ENCODE results near the gene WIPF2. TPM values are rescaled to one million over a fixed set of nuclear protein-coding genes. Genes with fewer than 3 reads are reported as not detected.

Gene WIPF2
- total RNA-seq, 4 donors from 2014 or later: 7.8 to 21.5 (median 12.1) TPM

DNA sequence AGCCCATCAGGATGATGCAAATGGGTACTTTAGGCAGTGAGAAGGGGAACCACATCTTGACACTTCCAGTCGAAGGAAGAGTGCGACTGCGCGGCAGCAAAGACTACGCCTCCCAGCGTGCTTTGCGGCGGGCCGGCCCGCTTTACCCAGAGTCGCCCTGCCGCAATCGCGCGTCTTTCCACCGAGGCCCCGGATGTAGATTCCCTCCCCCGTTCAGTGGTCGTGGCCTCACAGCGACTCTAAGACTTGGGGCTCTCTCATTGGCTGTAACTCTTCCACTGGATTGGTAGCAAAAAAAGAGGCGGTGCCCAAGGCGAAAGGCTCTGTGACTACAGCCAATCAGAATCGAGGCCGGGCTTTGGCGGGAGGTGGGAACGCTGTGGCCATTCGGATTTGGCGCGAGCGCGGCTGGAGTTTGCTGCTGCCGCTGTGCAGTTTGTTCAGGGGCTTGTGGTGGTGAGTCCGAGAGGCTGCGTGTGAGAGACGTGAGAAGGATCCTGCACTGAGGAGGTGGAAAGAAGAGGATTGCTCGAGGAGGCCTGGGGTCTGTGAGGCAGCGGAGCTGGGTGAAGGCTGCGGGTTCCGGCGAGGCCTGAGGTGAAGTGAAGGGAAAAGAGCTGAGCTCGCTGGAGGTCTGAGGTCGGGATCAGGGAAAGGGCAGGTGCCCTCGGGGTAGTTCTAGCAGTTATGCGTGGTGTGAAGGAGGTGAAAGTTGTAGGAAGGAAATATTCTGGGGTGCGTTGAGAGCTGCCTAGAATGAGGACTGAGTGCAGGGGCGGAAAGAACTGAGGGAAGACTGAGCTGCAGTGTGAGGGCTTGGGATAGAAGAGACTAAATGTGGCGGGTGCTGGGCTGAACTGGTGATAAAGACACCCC lies 68.6 kb downstream of the WIPF2 start, which contains the start of gene CDC6:
Gene CDC6, plus strand, starts transcription at position 386 of the 876 bp plus-strand sequence. CDS start 1,542 bp downstream, outside the sequence.
- H3K4me3 ChIP-seq: peak within 1 kb of the TSS; percentile 53 to 60 (median 54)
- WGBS: under 1% methylated on average over 47 of the region's 47 CpGs
- H3K27me3 ChIP-seq: no peaks in the 10 kb centered on the region
- TF ChIP-seq EP300 (IDR thresholded peaks at IDR 0.05): no peak
- TF ChIP-seq POLR2AphosphoS5 (IDR thresholded peaks at IDR 0.05): peak; percentile 73 to 95
- TF ChIP-seq POLR2A (IDR thresholded peaks at IDR 0.05; ENCODE audit: low read depth): no peak
- TF ChIP-seq, protein P1, sequence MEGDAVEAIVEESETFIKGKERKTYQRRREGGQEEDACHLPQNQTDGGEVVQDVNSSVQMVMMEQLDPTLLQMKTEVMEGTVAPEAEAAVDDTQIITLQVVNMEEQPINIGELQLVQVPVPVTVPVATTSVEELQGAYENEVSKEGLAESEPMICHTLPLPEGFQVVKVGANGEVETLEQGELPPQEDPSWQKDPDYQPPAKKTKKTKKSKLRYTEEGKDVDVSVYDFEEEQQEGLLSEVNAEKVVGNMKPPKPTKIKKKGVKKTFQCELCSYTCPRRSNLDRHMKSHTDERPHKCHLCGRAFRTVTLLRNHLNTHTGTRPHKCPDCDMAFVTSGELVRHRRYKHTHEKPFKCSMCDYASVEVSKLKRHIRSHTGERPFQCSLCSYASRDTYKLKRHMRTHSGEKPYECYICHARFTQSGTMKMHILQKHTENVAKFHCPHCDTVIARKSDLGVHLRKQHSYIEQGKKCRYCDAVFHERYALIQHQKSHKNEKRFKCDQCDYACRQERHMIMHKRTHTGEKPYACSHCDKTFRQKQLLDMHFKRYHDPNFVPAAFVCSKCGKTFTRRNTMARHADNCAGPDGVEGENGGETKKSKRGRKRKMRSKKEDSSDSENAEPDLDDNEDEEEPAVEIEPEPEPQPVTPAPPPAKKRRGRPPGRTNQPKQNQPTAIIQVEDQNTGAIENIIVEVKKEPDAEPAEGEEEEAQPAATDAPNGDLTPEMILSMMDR (IDR thresholded peaks at IDR 0.05): peak in 1 of 3 experiments; percentile 41
- intact Hi-C loops (cut with DNase I): no loop called here
- H3K4me1 ChIP-seq: peaks cover 30 to 48% (median 45%) of the 10 kb centered on the region in 4 donors
- H3K9me3 ChIP-seq: no peaks in the 10 kb centered on the region
- H3K36me3 ChIP-seq: no peaks in the 10 kb centered on the region
- peak; percentile 100 for DNase-seq (ENCODE audit: extremely low spot score)
- H3K27ac ChIP-seq (replicated peaks in 1 of 4): peak within 1 kb of the TSS in 2 of 4 donors; percentile 5 to 57

DNA sequence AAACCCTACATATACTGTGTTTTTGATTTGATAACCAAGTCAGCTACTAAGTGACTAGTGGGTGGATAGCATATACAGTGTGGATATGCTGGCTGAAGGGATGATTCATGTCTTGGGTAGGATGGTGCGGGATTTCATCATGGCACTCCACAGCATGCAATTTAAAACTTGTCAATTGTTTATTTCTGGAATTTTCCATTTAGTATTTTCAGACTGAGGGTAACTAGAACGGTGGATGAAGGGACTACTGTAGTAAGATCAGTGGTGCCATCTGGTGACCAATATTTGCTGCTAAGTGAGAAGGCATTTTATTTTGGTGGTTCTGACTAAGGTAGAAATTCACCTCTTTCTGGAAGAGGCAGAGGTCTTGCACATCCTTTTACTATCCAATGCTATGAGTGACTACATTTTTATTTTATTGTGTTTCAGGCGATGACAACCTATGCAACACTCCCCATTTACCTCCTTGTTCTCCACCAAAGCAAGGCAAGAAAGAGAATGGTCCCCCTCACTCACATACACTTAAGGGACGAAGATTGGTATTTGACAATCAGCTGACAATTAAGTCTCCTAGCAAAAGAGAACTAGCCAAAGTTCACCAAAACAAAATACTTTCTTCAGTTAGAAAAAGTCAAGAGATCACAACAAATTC lies 71.7 kb downstream of the WIPF2 start:
- Histone ChIP-seq H3K9me3 (no peaks in the 10 kb centered on the region), H3K27me3 (no peaks in the 10 kb centered on the region), H3K36me3 (no peaks in the 10 kb centered on the region), H3K4me1 (peaks cover 28 to 42% (median 32%) of the 10 kb centered on the region in 4 donors), H3K4me3 (no peak overlapping the region), H3K27ac (replicated peaks in 1 of 4) (peak overlapping the region in 1 of 4 donors; percentile 48)
- WGBS: 50% methylated on average over 4 of the region's 4 CpGs
- DNase-seq (ENCODE audit: extremely low spot score): no peak
- TF ChIP-seq, protein P1 (IDR thresholded peaks at IDR 0.05): peak; percentile 66 to 68 (median 68)
- TF ChIP-seq POLR2A (IDR thresholded peaks at IDR 0.05; ENCODE audit: low read depth): no peak
- TF ChIP-seq EP300 (IDR thresholded peaks at IDR 0.05): no peak
- TF ChIP-seq POLR2AphosphoS5 (IDR thresholded peaks at IDR 0.05): peak; percentile 9 to 23
- intact Hi-C loops (cut with DNase I): loop anchor here (2.0 kb wide), 1 partner anchor 88 kb away; no protein-coding TSS in a partner anchor

DNA sequence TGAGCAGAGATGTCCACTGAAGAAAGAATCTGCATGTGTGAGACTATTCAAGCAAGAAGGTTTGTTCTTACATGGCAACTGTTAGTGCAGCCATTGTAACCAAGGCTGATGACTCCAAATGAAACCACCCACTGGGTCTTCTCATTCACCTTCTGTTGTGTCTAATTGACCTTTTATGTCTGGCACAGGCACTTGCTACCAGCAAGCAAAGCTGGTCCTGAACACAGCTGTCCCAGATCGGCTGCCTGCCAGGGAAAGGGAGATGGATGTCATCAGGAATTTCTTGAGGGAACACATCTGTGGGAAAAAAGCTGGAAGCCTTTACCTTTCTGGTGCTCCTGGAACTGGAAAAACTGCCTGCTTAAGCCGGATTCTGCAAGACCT lies 72.2 kb downstream of the WIPF2 start:
- Histone ChIP-seq H3K27ac (replicated peaks in 1 of 4) (peak overlapping the region in 1 of 4 donors; percentile 48), H3K36me3 (no peaks in the 10 kb centered on the region), H3K4me1 (peaks cover 28 to 42% (median 32%) of the 10 kb centered on the region in 4 donors), H3K9me3 (no peaks in the 10 kb centered on the region), H3K4me3 (no peak overlapping the region), H3K27me3 (no peaks in the 10 kb centered on the region)
- intact Hi-C loops (cut with DNase I): loop anchor here (2.0 kb wide), 1 partner anchor 88 kb away; no protein-coding TSS in a partner anchor
- TF ChIP-seq EP300 (IDR thresholded peaks at IDR 0.05) (no peak), POLR2AphosphoS5 (IDR thresholded peaks at IDR 0.05) (no peak), POLR2A (IDR thresholded peaks at IDR 0.05; ENCODE audit: low read depth) (no peak)
- TF ChIP-seq, protein P1 (IDR thresholded peaks at IDR 0.05): no peak
- WGBS: 61% methylated on average over 2 of the region's 2 CpGs
- no peak for DNase-seq (ENCODE audit: extremely low spot score)

DNA sequence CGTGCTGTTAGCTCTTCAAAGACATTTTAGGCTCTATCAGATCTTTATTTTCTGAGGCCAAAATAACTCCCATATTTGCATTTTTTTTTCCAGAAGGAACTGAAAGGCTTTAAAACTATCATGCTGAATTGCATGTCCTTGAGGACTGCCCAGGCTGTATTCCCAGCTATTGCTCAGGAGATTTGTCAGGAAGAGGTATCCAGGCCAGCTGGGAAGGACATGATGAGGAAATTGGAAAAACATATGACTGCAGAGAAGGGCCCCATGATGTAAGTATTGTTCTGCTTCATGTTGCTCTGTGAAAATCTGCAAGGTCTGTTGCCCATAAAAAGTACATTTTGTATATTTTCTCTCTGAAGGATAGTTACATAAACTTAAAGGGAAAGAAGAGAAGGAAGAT lies 74.3 kb downstream of the WIPF2 start:
- H3K36me3 ChIP-seq: no peaks in the 10 kb centered on the region
- H3K4me3 ChIP-seq: no peak overlapping the region
- 63% methylated on average over 1 of the region's 1 CpG for WGBS
- peak overlapping the region; percentile 22 to 62 (median 40) for H3K27ac ChIP-seq (replicated peaks in 1 of 4)
- H3K4me1 ChIP-seq: peaks cover 21 to 34% (median 29%) of the 10 kb centered on the region in 4 donors
- TF ChIP-seq POLR2AphosphoS5 (IDR thresholded peaks at IDR 0.05): peak; percentile 24 to 59
- TF ChIP-seq, protein P1 (IDR thresholded peaks at IDR 0.05): no peak
- DNase-seq (ENCODE audit: extremely low spot score): no peak
- H3K9me3 ChIP-seq: no peaks in the 10 kb centered on the region
- intact Hi-C loops (cut with DNase I): no loop called here
- no peaks in the 10 kb centered on the region for H3K27me3 ChIP-seq
